HEK293T (cell line): Measurements from ENCODE around the gene SIGLEC7.

ENCODE experiments used
- CTCF ChIA-PET: fragments of 350-600 bp; formaldehyde crosslinking; extraction: SDS; loops from one replicate; lab custom pipeline; 2021; ENCODE audit warnings: antibody characterized with exemption, inconsistent platforms; lab: Yijun Ruan, JAX
- POLR2A ChIA-PET: fragments of 350-600 bp; formaldehyde crosslinking; extraction: SDS; loops from one replicate; lab custom pipeline; 2020; ENCODE audit warnings: antibody characterized with exemption, inconsistent platforms; lab: Yijun Ruan, JAX
- DNase-seq: peaks from one replicate; pipeline ENCODE4 v3.0.0; 2012; ENCODE audit warnings: mixed read lengths; ENCODE audit errors: extremely low spot score
- ARNT ChIP-seq: fragments of 450-650 bp; IDR thresholded peaks from 2 replicates; pipeline ENCODE4 v1.6.1; 2017; ENCODE audit warnings: mild to moderate bottlenecking
- BHLHE40 ChIP-seq: fragments of 450-650 bp; IDR thresholded peaks from 2 replicates; pipeline ENCODE4 v1.6.1; 2016; ENCODE audit warnings: mild to moderate bottlenecking, moderate library complexity, borderline replicate concordance
- CTBP1 ChIP-seq: fragments of 450-650 bp; IDR thresholded peaks from 2 replicates; pipeline ENCODE4 v1.6.1; 2016; ENCODE audit warnings: borderline replicate concordance
- ELF4 ChIP-seq: fragments of 450-650 bp; IDR thresholded peaks from 2 replicates; pipeline ENCODE4 v1.6.1; 2017; ENCODE audit warnings: antibody characterized with exemption
- FOXA1 ChIP-seq: fragments of 450-650 bp; IDR thresholded peaks from 2 replicates; pipeline ENCODE4 v1.6.1; 2016; ENCODE audit warnings: mild to moderate bottlenecking
- FOXK2 ChIP-seq: fragments of 450-650 bp; IDR thresholded peaks from 2 replicates; pipeline ENCODE4 v1.6.1; 2016; ENCODE audit warnings: mild to moderate bottlenecking
- FOXM1 ChIP-seq: fragments of 450-650 bp; IDR thresholded peaks from 2 replicates; pipeline ENCODE4 v1.6.1; 2017; ENCODE audit warnings: mild to moderate bottlenecking, borderline replicate concordance
- HDGF ChIP-seq: fragments of 450-650 bp; IDR thresholded peaks from 2 replicates; pipeline ENCODE4 v1.6.1; 2017; ENCODE audit warnings: antibody characterized with exemption, borderline replicate concordance
- L3MBTL2 ChIP-seq: fragments of 450-650 bp; conservative IDR thresholded peaks from 2 replicates; pipeline ENCODE4 v1.6.1; 2016; ENCODE audit warnings: mild to moderate bottlenecking
- LEF1 ChIP-seq: fragments of 450-650 bp; IDR thresholded peaks from 2 replicates; pipeline ENCODE4 v1.6.1; 2017; ENCODE audit warnings: mild to moderate bottlenecking, borderline replicate concordance
- NFRKB ChIP-seq: fragments of 450-650 bp; IDR thresholded peaks from 2 replicates; pipeline ENCODE4 v1.6.1; 2016; ENCODE audit warnings: mild to moderate bottlenecking, moderate library complexity
- PKNOX1 ChIP-seq: fragments of 450-650 bp; IDR thresholded peaks from 2 replicates; pipeline ENCODE4 v1.6.1; 2016
- SP1 ChIP-seq: fragments of 450-650 bp; IDR thresholded peaks from 2 replicates; pipeline ENCODE4 v1.6.1; 2017
- SUZ12 ChIP-seq: fragments of 450-650 bp; IDR thresholded peaks from 2 replicates; pipeline ENCODE4 v1.6.1; 2016; ENCODE audit warnings: mild to moderate bottlenecking
- TARDBP ChIP-seq: fragments of 450-650 bp; IDR thresholded peaks from 2 replicates; pipeline ENCODE4 v1.6.1; 2016
- ZNF384 ChIP-seq: fragments of 450-650 bp; IDR thresholded peaks from 2 replicates; pipeline ENCODE4 v1.6.1; 2016

SIGLEC7 gene

GRCh38 chr19:51157265-51157664 is 15.2 kb downstream of the SIGLEC7 start:
- DNase-seq: no peak
- ChIA-PET POLR2A (no interaction called here), CTCF (interaction anchor here (1.1 kb wide), 1 partner anchor 102 kb away, joined by 4 read pairs; no protein-coding TSS in a partner anchor)

GRCh38 chr19:51158474-51159129 is 16.5 kb downstream of the SIGLEC7 start:
- TF ChIP-seq PKNOX1 (no peak), LEF1 (no peak), FOXK2 (no peak), FOXA1 (no peak), SP1 (no peak), ARNT (no peak), HDGF (no peak), CTBP1 (no peak), ZNF384 (no peak), NFRKB (no peak), ELF4 (no peak)
- ChIA-PET POLR2A (no interaction called here), CTCF (interaction anchor here (0.7 to 1.1 kb wide), 2 partner anchors 10 to 101 kb away, joined by 3 to 4 read pairs; no protein-coding TSS in a partner anchor)
- peak; percentile 57 for DNase-seq

More at GRCh38 chr19:51157265-51157664, 15.2 kb downstream of the SIGLEC7 start:
- no peak for TF ChIP-seq ZNF384
- no peak for TF ChIP-seq FOXK2
- no peak for TF ChIP-seq PKNOX1
- TF ChIP-seq CTBP1: no peak
- no peak for TF ChIP-seq SUZ12
- TF ChIP-seq NFRKB: no peak
- TF ChIP-seq SP1: no peak
- TF ChIP-seq LEF1: no peak
- TF ChIP-seq TARDBP: no peak
- no peak for TF ChIP-seq ELF4
- TF ChIP-seq BHLHE40: no peak

- no peak for DNase-seq
- POLR2A ChIA-PET: interaction anchor here (0.7 kb wide), 1 partner anchor 35 kb away, joined by 3 read pairs; no protein-coding TSS in a partner anchor
- CTCF ChIA-PET: no interaction called here
- TF ChIP-seq ZNF384: no peak
- TF ChIP-seq NFRKB: no peak
- no peak for TF ChIP-seq FOXA1
- TF ChIP-seq SUZ12: no peak
- TF ChIP-seq SP1: no peak
- TF ChIP-seq L3MBTL2: no peak
- no peak for TF ChIP-seq BHLHE40
- no peak for TF ChIP-seq CTBP1
- TF ChIP-seq FOXK2: no peak
- no peak for TF ChIP-seq ARNT
- TF ChIP-seq HDGF: no peak
- TF ChIP-seq PKNOX1: no peak
- TF ChIP-seq TARDBP: no peak
- TF ChIP-seq ELF4: no peak
- no peak for TF ChIP-seq LEF1
- TF ChIP-seq FOXM1: no peak
Observed at GRCh38 chr19:51159656-51160055, 17.6 kb downstream of the SIGLEC7 start.

- POLR2A ChIA-PET: no interaction called here
- CTCF ChIA-PET: no interaction called here
- no peak for DNase-seq
- TF ChIP-seq CTBP1 (no peak), NFRKB (no peak), FOXK2 (no peak), ARNT (no peak), SUZ12 (no peak), BHLHE40 (no peak), L3MBTL2 (no peak), TARDBP (no peak), LEF1 (no peak), PKNOX1 (no peak), FOXM1 (no peak), FOXA1 (no peak), ZNF384 (no peak), ELF4 (no peak), SP1 (no peak)
Observed at GRCh38 chr19:51161266-51161665, 19.2 kb downstream of the SIGLEC7 start.

GRCh38 chr19:51161867-51162496 is 19.9 kb downstream of the SIGLEC7 start:
- TF ChIP-seq NFRKB (no peak), PKNOX1 (no peak), SUZ12 (no peak), ELF4 (no peak), FOXM1 (no peak), ARNT (no peak)
- ChIA-PET CTCF (no interaction called here), POLR2A (no interaction called here)
- DNase-seq: no peak
